Effector memory CD8-positive, alpha-beta T cell (primary cell): ENCODE measurements around the gene BRWD1.

Experiments used
- ATAC-seq: fragments of 150-1000 bp; cut with Tn5 transposase; replicated peaks from 2 replicates; pipeline ENCODE4 v1.10.0; 2021; ENCODE audit warnings: mild to moderate bottlenecking, moderate library complexity
- DNase-seq, 3 experiments: peaks; one replicate each; pipeline ENCODE4 v3.0.0; 2021
- H3K27ac Mint-ChIP-seq, 2 donors: one replicate each; pipeline ENCODE4 v1.8.0; 2022; ENCODE audit warnings: mild to moderate bottlenecking in 2 of 2, mixed read lengths in 2 of 2, moderate library complexity in 2 of 2
- H3K27me3 Mint-ChIP-seq, 2 donors: one replicate each; pipeline ENCODE4 v1.8.0; 2022; ENCODE audit warnings: mixed read lengths in 2 of 2
- H3K36me3 Mint-ChIP-seq: one replicate; pipeline ENCODE4 v1.8.0; 2022; ENCODE audit warnings: mild to moderate bottlenecking, moderate library complexity, mixed read lengths; ENCODE audit not compliant: insufficient read depth
- H3K4me1 Mint-ChIP-seq, 2 donors: one replicate each; pipeline ENCODE4 v1.8.0; 2022; ENCODE audit warnings: low read depth in 2 of 2, mixed read lengths in 2 of 2
- H3K4me3 Mint-ChIP-seq, 2 donors: one replicate each; pipeline ENCODE4 v1.8.0; 2022; ENCODE audit warnings: mild to moderate bottlenecking in 2 of 2, mixed read lengths in 2 of 2, moderate library complexity in 2 of 2
- H3K9me3 Mint-ChIP-seq, 2 donors: one replicate each; pipeline ENCODE4 v1.8.0; 2022; ENCODE audit warnings: mixed read lengths in 2 of 2

BRWD1 gene

GRCh38 chr21:39319251-39319756 lies 5.9 kb upstream of the BRWD1 start:
- Mint-ChIP-seq H3K4me3 (no peak overlapping the region), H3K9me3 (no peaks in the 10 kb centered on the region), H3K27me3 (peaks cover 0 to under 1% of the 10 kb centered on the region in 2 donors), H3K27ac (no peak overlapping the region), H3K4me1 (peaks cover 9 to 11% of the 10 kb centered on the region in 2 donors), H3K36me3 (peaks cover 4% of the 10 kb centered on the region)
- ATAC-seq: no peak
- no peak for DNase-seq

GRCh38 chr21:39318091-39318959 lies 4.9 kb upstream of the BRWD1 start:
- DNase-seq (no peak), ATAC-seq (no peak)
- Mint-ChIP-seq H3K4me3 (no peak overlapping the region), H3K4me1 (peaks cover 11 to 14% of the 10 kb centered on the region in 2 donors), H3K27me3 (no peaks in the 10 kb centered on the region), H3K27ac (no peak overlapping the region), H3K9me3 (no peaks in the 10 kb centered on the region), H3K36me3 (peaks cover 12% of the 10 kb centered on the region)

- H3K4me3 Mint-ChIP-seq: no peak overlapping the region
- no peak overlapping the region for H3K27ac Mint-ChIP-seq
- no peaks in the 10 kb centered on the region for H3K9me3 Mint-ChIP-seq
- H3K4me1 Mint-ChIP-seq: peaks cover 11 to 14% of the 10 kb centered on the region in 2 donors
- DNase-seq (no peak), ATAC-seq (no peak)
- H3K27me3 Mint-ChIP-seq: no peaks in the 10 kb centered on the region
- peaks cover 21% of the 10 kb centered on the region for H3K36me3 Mint-ChIP-seq
Measured at GRCh38 chr21:39317134-39318090, 4.0 kb upstream of the BRWD1 start.

GRCh38 chr21:39316729-39317128 lies 3.3 kb upstream of the BRWD1 start:
- Mint-ChIP-seq H3K4me1 (peaks cover 16 to 20% of the 10 kb centered on the region in 2 donors), H3K27ac (peak overlapping the region in 1 of 2 donors; percentile 47), H3K27me3 (no peaks in the 10 kb centered on the region), H3K9me3 (no peaks in the 10 kb centered on the region), H3K4me3 (no peak overlapping the region), H3K36me3 (peaks cover 28% of the 10 kb centered on the region)
- ATAC-seq (no peak), DNase-seq (no peak)

GRCh38 chr21:39315603-39316445 lies 2.4 kb upstream of the BRWD1 start:
- no peaks in the 10 kb centered on the region for H3K27me3 Mint-ChIP-seq
- H3K4me3 Mint-ChIP-seq: no peak overlapping the region
- no peaks in the 10 kb centered on the region for H3K9me3 Mint-ChIP-seq
- peaks cover 28% of the 10 kb centered on the region for H3K36me3 Mint-ChIP-seq
- H3K4me1 Mint-ChIP-seq: peaks cover 21 to 28% of the 10 kb centered on the region in 2 donors
- DNase-seq: no peak
- ATAC-seq: peak; percentile 10
- H3K27ac Mint-ChIP-seq: peak overlapping the region in 1 of 2 donors; percentile 47

- Mint-ChIP-seq H3K27me3 (no peaks in the 10 kb centered on the region), H3K9me3 (no peaks in the 10 kb centered on the region), H3K27ac (peak overlapping the region; percentile 83 to 92), H3K4me1 (peaks cover 24 to 35% of the 10 kb centered on the region in 2 donors), H3K4me3 (peak overlapping the region; percentile 82 to 83), H3K36me3 (peaks cover 43% of the 10 kb centered on the region)
- ATAC-seq: peak; percentile 30
- peak in 2 of 3 experiments; percentile 44 to 45 for DNase-seq
Measured at GRCh38 chr21:39314143-39315027, 953 bp upstream of the BRWD1 start.

GRCh38 chr21:39313042-39313570 lies 326 bp downstream of the BRWD1 start:
- no peaks in the 10 kb centered on the region for H3K9me3 Mint-ChIP-seq
- H3K4me3 Mint-ChIP-seq: peak overlapping the region; percentile 82 to 83
- H3K27me3 Mint-ChIP-seq: no peaks in the 10 kb centered on the region
- peak overlapping the region; percentile 83 to 92 for H3K27ac Mint-ChIP-seq
- peaks cover 55% of the 10 kb centered on the region for H3K36me3 Mint-ChIP-seq
- peak; percentile 0 for ATAC-seq
- peaks cover 33 to 47% of the 10 kb centered on the region in 2 donors for H3K4me1 Mint-ChIP-seq
- DNase-seq: peak in 1 of 3 experiments; percentile 11

- Mint-ChIP-seq H3K4me3 (peak overlapping the region; percentile 82 to 83), H3K27me3 (no peaks in the 10 kb centered on the region), H3K36me3 (peaks cover 55% of the 10 kb centered on the region), H3K4me1 (peaks cover 33 to 47% of the 10 kb centered on the region in 2 donors), H3K27ac (peak overlapping the region; percentile 83 to 92), H3K9me3 (no peaks in the 10 kb centered on the region)
- peak; percentile 96 to 97 (median 97) for DNase-seq
- ATAC-seq: peak; percentile 80
Measured at GRCh38 chr21:39312112-39313041, 1.1 kb downstream of the BRWD1 start.

GRCh38 chr21:39311164-39311563 lies 2.3 kb downstream of the BRWD1 start:
- H3K36me3 Mint-ChIP-seq: peaks cover 57% of the 10 kb centered on the region
- no peaks in the 10 kb centered on the region for H3K9me3 Mint-ChIP-seq
- peak overlapping the region in 1 of 2 donors; percentile 83 for H3K27ac Mint-ChIP-seq
- no peaks in the 10 kb centered on the region for H3K27me3 Mint-ChIP-seq
- H3K4me3 Mint-ChIP-seq: no peak overlapping the region
- no peak for ATAC-seq
- peaks cover 33 to 46% of the 10 kb centered on the region in 2 donors for H3K4me1 Mint-ChIP-seq
- no peak for DNase-seq

GRCh38 chr21:39307466-39307865 lies 6.0 kb downstream of the BRWD1 start:
- H3K9me3 Mint-ChIP-seq: no peaks in the 10 kb centered on the region
- H3K36me3 Mint-ChIP-seq: peaks cover 64% of the 10 kb centered on the region
- H3K4me1 Mint-ChIP-seq: peaks cover 25 to 36% of the 10 kb centered on the region in 2 donors
- H3K27ac Mint-ChIP-seq: peak overlapping the region in 1 of 2 donors; percentile 31
- no peaks in the 10 kb centered on the region for H3K27me3 Mint-ChIP-seq
- ATAC-seq: no peak
- no peak overlapping the region for H3K4me3 Mint-ChIP-seq
- DNase-seq: no peak

- Mint-ChIP-seq H3K27ac (no peak overlapping the region), H3K36me3 (peaks cover 72% of the 10 kb centered on the region), H3K9me3 (no peaks in the 10 kb centered on the region), H3K4me3 (no peak overlapping the region), H3K27me3 (no peaks in the 10 kb centered on the region), H3K4me1 (peaks cover 18 to 40% of the 10 kb centered on the region in 2 donors)
- ATAC-seq (no peak), DNase-seq (no peak)
Measured at GRCh38 chr21:39300587-39300986, 12.8 kb downstream of the BRWD1 start.
